NCI-H2171 treated with DMSO at 0.1 percent for 48 hours (cell line): Measurements from ENCODE around the gene MOB4.
"Not testable (repeated sequence)": the region's sequence is repeated elsewhere in the genome, so short reads cannot be mapped to it uniquely, and the experiment has no call there.

ENCODE experiments used
- DNase-seq: peaks from one replicate; lab custom pipeline; 2025; lab: John Stamatoyannopoulos, UW

The MOB4 gene

GRCh38 chr2:197514754-197515153, 1.1 kb upstream of the MOB4 start:
- DNase-seq = peak; percentile 73

- peak; percentile 87 for DNase-seq
Measured at GRCh38 chr2:197515315-197515738, 539 bp upstream of the MOB4 start.

- peak; percentile 20 for DNase-seq
Measured at GRCh38 chr2:197516393-197516761, 511 bp downstream of the MOB4 start.

- DNase-seq = no peak
Measured at GRCh38 chr2:197517150-197517549, 1.3 kb downstream of the MOB4 start.

GRCh38 chr2:197538412-197538811, 22.5 kb downstream of the MOB4 start:
- no peak for DNase-seq

- no peak for DNase-seq
Measured at GRCh38 chr2:197539734-197540133, 23.9 kb downstream of the MOB4 start.

GRCh38 chr2:197543206-197543605, 27.3 kb downstream of the MOB4 start:
- DNase-seq = no peak

- DNase-seq = no peak
Measured at GRCh38 chr2:197547163-197547900, 31.5 kb downstream of the MOB4 start.

- DNase-seq = no peak
Measured at GRCh38 chr2:197548582-197548981, 32.7 kb downstream of the MOB4 start.

- DNase-seq = not testable (repeated sequence)
Measured at GRCh38 chr2:197551260-197551659, 35.4 kb downstream of the MOB4 start.

- no peak for DNase-seq
Measured at GRCh38 chr2:197555467-197555866, 39.6 kb downstream of the MOB4 start.

GRCh38 chr2:197556456-197556855, 40.6 kb downstream of the MOB4 start:
- no peak for DNase-seq

- no peak for DNase-seq
Measured at GRCh38 chr2:197558393-197558792, 42.5 kb downstream of the MOB4 start.

- no peak for DNase-seq
Measured at GRCh38 chr2:197559681-197560080, 43.8 kb downstream of the MOB4 start.

- no peak for DNase-seq
Measured at GRCh38 chr2:197560146-197560665, 44.3 kb downstream of the MOB4 start.

- DNase-seq = peak; percentile 34
Measured at GRCh38 chr2:197571627-197572271, 55.9 kb downstream of the MOB4 start.

- DNase-seq = no peak
Measured at GRCh38 chr2:197573608-197574007, 57.7 kb downstream of the MOB4 start.

- DNase-seq = no peak
Measured at GRCh38 chr2:197575987-197576386, 60.1 kb downstream of the MOB4 start.

GRCh38 chr2:197576631-197577030, 60.8 kb downstream of the MOB4 start:
- no peak for DNase-seq

- no peak for DNase-seq
Measured at GRCh38 chr2:197577446-197577845, 61.6 kb downstream of the MOB4 start.

- not testable (repeated sequence) for DNase-seq
Measured at GRCh38 chr2:197578294-197578693, 62.4 kb downstream of the MOB4 start.

GRCh38 chr2:197580166-197580565, 64.3 kb downstream of the MOB4 start:
- DNase-seq = not testable (repeated sequence)

GRCh38 chr2:197587255-197587654, 71.4 kb downstream of the MOB4 start:
- DNase-seq = not testable (repeated sequence)
